BJ (cell line): ENCODE data around the gene FAM50A. TPM values are rescaled to one million over a fixed set of nuclear protein-coding genes. Genes with fewer than 3 reads are reported as not detected.

Experiments used
- CTCF ChIA-PET: fragments of 350-600 bp; formaldehyde crosslinking; extraction: SDS; loops from one replicate; lab custom pipeline; 2021; ENCODE audit warnings: antibody characterized with exemption, inconsistent platforms; lab: Yijun Ruan, JAX
- POLR2A ChIA-PET: fragments of 300-600 bp; sonication (Branson Sonifier 250); formaldehyde crosslinking; extraction: SDS; loops from one replicate; lab custom pipeline; 2021; ENCODE audit warnings: antibody characterized with exemption; lab: Charles Lee
- DNase-seq: peaks from one replicate; pipeline ENCODE4 v3.0.0-alpha.2; 2011; ENCODE audit warnings: low read depth
- H3K27me3 ChIP-seq: 2 replicates; pipeline ENCODE4 v1.6.0; 2011; ENCODE audit warnings: low read length; ENCODE audit not compliant: control insufficient read depth, insufficient read depth
- H3K36me3 ChIP-seq: 2 replicates; pipeline ENCODE4 v1.5.1; 2011; ENCODE audit warnings: low read length; ENCODE audit not compliant: control insufficient read depth, insufficient read depth
- H3K4me3 ChIP-seq: 2 replicates; pipeline ENCODE4 v1.5.1; 2011; ENCODE audit warnings: low read depth, mild to moderate bottlenecking, control low read depth, low read length
- polyA plus RNA-seq: library from polyadenylated mRNA; depleted of rRNA; stranded (reverse); fragments of >200 nt; gene quantifications from 2 replicates; pipeline ENCODE4 v1.2.3, GENCODE V29; 2011
- TF ChIP-seq, protein P1 (sequence below): IDR thresholded peaks from 2 replicates; pipeline ENCODE4 v1.5.1; 2011; ENCODE audit warnings: low read depth, mild to moderate bottlenecking, control low read depth, inconsistent platforms, low read length, moderate library complexity; ENCODE audit not compliant: insufficient read depth

The FAM50A gene
- polyA plus RNA-seq, 1 experiment: 74.8 TPM

DNA sequence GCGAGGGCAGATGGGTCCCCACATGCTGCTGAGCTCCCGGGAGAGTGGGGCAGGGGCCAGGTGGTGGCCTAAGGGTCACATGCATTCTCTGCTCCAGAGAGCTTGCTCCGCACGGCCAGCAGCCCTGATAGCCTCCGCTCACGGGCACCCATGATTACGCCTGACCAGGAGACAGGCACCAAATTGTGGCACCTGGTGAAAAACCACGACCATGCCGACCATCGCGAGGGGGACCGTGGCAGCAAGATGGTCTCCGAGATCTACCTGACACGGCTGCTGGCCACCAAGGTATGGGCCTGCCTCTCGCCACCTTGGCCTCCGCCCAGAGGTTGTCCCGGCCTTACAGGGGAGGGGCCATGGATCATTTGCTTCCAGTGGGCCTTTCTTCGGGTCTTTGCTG lies 25.9 kb downstream of the FAM50A start:
- peaks cover 37% of the 10 kb centered on the region for H3K36me3 ChIP-seq
- TF ChIP-seq, protein P1, sequence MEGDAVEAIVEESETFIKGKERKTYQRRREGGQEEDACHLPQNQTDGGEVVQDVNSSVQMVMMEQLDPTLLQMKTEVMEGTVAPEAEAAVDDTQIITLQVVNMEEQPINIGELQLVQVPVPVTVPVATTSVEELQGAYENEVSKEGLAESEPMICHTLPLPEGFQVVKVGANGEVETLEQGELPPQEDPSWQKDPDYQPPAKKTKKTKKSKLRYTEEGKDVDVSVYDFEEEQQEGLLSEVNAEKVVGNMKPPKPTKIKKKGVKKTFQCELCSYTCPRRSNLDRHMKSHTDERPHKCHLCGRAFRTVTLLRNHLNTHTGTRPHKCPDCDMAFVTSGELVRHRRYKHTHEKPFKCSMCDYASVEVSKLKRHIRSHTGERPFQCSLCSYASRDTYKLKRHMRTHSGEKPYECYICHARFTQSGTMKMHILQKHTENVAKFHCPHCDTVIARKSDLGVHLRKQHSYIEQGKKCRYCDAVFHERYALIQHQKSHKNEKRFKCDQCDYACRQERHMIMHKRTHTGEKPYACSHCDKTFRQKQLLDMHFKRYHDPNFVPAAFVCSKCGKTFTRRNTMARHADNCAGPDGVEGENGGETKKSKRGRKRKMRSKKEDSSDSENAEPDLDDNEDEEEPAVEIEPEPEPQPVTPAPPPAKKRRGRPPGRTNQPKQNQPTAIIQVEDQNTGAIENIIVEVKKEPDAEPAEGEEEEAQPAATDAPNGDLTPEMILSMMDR: no peak
- ChIA-PET POLR2A (no interaction called here), CTCF (no interaction called here)
- H3K27me3 ChIP-seq: no peaks in the 10 kb centered on the region
- H3K4me3 ChIP-seq: no peak overlapping the region
- DNase-seq: no peak

DNA sequence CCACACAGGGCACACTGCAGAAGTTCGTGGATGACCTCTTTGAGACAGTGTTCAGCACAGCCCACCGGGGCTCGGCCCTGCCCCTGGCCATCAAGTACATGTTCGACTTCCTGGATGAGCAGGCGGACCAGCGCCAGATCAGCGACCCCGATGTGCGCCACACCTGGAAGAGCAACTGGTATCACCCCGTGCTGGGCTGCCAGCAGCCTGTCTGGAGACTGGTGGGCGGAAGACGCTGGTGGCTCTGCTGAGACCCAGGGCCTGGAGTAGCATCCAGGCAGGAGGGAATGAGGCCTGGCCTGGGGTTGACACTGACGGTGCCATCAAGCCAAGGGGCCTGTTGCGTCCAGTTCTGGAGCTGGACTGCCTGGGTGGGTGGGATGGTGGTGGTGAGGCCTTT lies 26.5 kb downstream of the FAM50A start:
- ChIA-PET POLR2A (no interaction called here), CTCF (no interaction called here)
- H3K4me3 ChIP-seq: no peak overlapping the region
- H3K27me3 ChIP-seq: no peaks in the 10 kb centered on the region
- peaks cover 34% of the 10 kb centered on the region for H3K36me3 ChIP-seq
- TF ChIP-seq, protein P1: no peak
- no peak for DNase-seq

DNA sequence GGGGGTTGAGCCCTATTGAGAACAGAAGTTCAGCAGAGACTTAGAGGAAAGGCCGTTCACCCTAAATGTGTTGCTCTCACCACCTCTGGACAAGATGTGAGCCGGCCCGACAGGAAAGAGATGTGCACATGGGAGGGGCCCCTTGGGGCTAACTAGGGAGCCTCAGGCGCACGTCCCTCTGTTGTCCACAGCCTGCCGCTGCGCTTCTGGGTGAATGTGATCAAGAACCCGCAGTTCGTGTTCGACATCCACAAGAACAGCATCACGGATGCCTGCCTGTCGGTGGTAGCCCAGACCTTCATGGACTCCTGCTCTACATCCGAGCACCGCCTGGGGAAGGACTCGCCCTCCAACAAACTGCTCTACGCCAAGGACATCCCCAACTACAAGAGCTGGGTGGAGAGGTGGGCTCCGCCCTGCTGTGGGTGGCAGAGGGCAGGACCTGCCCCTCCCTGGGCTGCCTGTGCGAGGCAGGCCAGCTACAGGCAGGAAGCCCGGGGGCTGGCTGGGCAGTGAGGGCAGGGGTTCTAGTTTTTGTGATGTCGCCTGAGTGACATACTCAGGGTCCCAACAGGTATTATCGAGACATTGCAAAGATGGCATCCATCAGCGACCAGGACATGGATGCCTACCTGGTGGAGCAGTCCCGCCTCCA lies 27.1 kb downstream of the FAM50A start:
- ChIA-PET POLR2A (no interaction called here), CTCF (no interaction called here)
- Histone ChIP-seq H3K36me3 (peaks cover 31% of the 10 kb centered on the region), H3K4me3 (no peak overlapping the region), H3K27me3 (no peaks in the 10 kb centered on the region)
- no peak for DNase-seq
- TF ChIP-seq, protein P1: no peak

DNA sequence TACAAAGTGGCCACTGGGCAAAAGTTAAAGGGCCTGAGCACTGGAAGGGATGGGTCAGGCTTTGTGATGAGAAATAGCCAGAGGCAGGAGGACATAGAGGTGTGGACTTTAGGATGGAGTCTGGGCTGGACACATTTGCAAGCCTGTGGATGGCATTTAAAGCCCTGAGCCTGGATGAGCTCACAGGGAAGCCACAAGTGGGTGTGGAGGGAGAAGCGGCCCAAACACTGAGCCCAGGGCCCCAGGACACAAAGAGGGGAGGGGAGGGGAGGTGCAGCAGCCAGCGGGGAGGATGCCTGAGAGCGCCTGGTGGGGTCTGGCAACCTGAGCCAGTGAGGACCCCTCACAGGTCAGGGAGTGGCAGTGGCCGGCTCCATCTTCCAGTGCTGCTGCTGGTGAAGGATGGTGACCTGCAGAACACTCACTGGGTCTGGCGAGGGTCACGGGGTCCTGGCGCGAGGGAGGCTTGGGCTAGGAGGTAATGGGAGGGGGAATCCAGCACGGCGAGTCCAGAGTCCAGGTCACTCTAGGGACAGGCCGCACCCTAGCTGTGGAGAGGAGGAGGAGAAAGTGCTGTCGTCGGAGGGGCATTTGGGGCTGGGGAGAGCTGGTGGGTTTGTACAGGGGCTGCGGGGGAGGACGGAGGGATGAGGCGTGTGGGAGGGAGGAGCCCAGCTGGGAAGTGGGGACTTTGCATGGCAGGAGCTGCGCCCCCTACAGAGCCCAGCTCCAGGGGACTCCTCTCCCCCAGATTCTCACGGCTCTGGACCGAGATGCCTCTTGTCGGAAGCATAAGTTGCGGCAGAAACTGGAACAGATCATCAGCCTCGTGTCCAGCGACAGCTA lies 28.1 kb downstream of the FAM50A start:
- no peak overlapping the region for H3K4me3 ChIP-seq
- peaks cover 22% of the 10 kb centered on the region for H3K36me3 ChIP-seq
- CTCF ChIA-PET: no interaction called here
- DNase-seq: no peak
- H3K27me3 ChIP-seq: no peaks in the 10 kb centered on the region
- POLR2A ChIA-PET: no interaction called here
- TF ChIP-seq, protein P1: no peak
